Measurements from ENCODE around the gene ACER3. TPM values are rescaled to one million over a fixed set of nuclear protein-coding genes. Genes with fewer than 3 reads are reported as not detected.

ACER3 gene
- total and polyA plus RNA-seq, 2 experiments from 2014 or later = 6.2 to 26.5 TPM

DNA sequence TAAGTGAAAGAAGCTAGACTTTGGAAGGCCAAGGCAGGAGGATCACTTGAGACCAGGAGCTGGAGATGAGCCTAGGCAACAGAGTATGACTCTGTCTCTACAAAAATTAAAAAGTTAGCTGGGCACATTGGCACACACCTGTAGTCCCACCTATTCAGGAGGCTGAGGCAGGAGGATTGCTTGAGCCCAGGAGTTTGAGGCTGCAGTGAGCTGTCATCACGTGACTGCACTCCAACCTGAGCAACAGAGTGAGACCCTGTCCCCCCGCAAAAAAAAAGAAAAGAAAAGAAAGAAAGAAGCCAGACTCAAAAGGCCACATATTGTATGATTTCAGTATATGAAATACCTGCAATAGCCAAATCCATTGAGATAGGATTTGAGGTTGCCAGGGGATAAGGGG is 198.2 kb downstream of the ACER3 start (continued):
- no peak for TF ChIP-seq CTCF (conservative IDR thresholded peaks at IDR 0.05; ENCODE audit: low read depth in 2 of 2)
- no peak for TF ChIP-seq JUNB (IDR thresholded peaks at IDR 0.05; ENCODE audit: unreplicated experiment)
- no peak for TF ChIP-seq EZH2 (IDR thresholded peaks at IDR 0.05; ENCODE audit: low read depth, unreplicated experiment)
- no peak for TF ChIP-seq ZNF331 (CRISPR knock-in tag; IDR thresholded peaks at IDR 0.05; ENCODE audit: low read depth)
- TF ChIP-seq CREB1 (CRISPR knock-in tag; IDR thresholded peaks at IDR 0.05; ENCODE audit: low read depth) = no peak

- Histone ChIP-seq H3K9me2 (ENCODE audit: insufficient read depth) (no peaks in the 10 kb centered on the region), H3K36me3 (ENCODE audit: insufficient read depth) (no peaks in the 10 kb centered on the region), H3K4me1 (ENCODE audit: insufficient read depth) (0 out of 2 replicates have a peak, but pooled peaks cover 4% of the 10 kb centered on the region), H3K27me3 (ENCODE audit: insufficient read depth) (no peaks in the 10 kb centered on the region), H4K20me1 (replicated peaks; ENCODE audit: insufficient read depth) (no peaks in the 10 kb centered on the region), H2AFZ (peak overlapping the region; percentile 10; the same call in 1 of the 2 replicates), H3K4me3 (no peak overlapping the region), H3F3A (replicated peaks; ENCODE audit: low read depth) (no peaks in the 10 kb centered on the region), H3K79me2 (replicated peaks; ENCODE audit: insufficient read depth) (no peaks in the 10 kb centered on the region), H3K27ac (ENCODE audit: low read depth) (no peak overlapping the region), H3K4me2 (no peak overlapping the region)
- DNase-seq (ENCODE audit: low spot score) (no peak), ATAC-seq (no peak)
- peaks cover 5% of the 10 kb centered on the region; the same call in 2 of the 3 replicates for H3K4me1 Mint-ChIP-seq
- H3K36me3 Mint-ChIP-seq (ENCODE audit: low read depth) = no peaks in the 10 kb centered on the region
- H3K27ac Mint-ChIP-seq = no peak overlapping the region
- peaks cover 5% of the 10 kb centered on the region for H3K27me3 Mint-ChIP-seq (ENCODE audit: insufficient read depth, low read depth, poor library complexity)
- H3K9me3 Mint-ChIP-seq = peaks cover 7% of the 10 kb centered on the region; the same call in 2 of the 3 replicates
- no peak overlapping the region for H3K4me3 Mint-ChIP-seq
- TF ChIP-seq EZH2phosphoT487 (IDR thresholded peaks at IDR 0.05; ENCODE audit: unreplicated experiment) = no peak
- TF ChIP-seq NANOG (IDR thresholded peaks at IDR 0.05; ENCODE audit: borderline replicate concordance) = no peak
- TF ChIP-seq POLR2AphosphoS5 (IDR thresholded peaks at IDR 0.05; ENCODE audit: low read depth) = no peak
- TF ChIP-seq CREB1 (CRISPR knock-in tag; IDR thresholded peaks at IDR 0.05; ENCODE audit: low read depth) = no peak
- TF ChIP-seq, protein P1, sequence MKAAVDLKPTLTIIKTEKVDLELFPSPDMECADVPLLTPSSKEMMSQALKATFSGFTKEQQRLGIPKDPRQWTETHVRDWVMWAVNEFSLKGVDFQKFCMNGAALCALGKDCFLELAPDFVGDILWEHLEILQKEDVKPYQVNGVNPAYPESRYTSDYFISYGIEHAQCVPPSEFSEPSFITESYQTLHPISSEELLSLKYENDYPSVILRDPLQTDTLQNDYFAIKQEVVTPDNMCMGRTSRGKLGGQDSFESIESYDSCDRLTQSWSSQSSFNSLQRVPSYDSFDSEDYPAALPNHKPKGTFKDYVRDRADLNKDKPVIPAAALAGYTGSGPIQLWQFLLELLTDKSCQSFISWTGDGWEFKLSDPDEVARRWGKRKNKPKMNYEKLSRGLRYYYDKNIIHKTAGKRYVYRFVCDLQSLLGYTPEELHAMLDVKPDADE (IDR thresholded peaks at IDR 0.05) = no peak
- no peak for TF ChIP-seq EZH2 (IDR thresholded peaks at IDR 0.05; ENCODE audit: low read depth, unreplicated experiment)
- TF ChIP-seq, protein P2, sequence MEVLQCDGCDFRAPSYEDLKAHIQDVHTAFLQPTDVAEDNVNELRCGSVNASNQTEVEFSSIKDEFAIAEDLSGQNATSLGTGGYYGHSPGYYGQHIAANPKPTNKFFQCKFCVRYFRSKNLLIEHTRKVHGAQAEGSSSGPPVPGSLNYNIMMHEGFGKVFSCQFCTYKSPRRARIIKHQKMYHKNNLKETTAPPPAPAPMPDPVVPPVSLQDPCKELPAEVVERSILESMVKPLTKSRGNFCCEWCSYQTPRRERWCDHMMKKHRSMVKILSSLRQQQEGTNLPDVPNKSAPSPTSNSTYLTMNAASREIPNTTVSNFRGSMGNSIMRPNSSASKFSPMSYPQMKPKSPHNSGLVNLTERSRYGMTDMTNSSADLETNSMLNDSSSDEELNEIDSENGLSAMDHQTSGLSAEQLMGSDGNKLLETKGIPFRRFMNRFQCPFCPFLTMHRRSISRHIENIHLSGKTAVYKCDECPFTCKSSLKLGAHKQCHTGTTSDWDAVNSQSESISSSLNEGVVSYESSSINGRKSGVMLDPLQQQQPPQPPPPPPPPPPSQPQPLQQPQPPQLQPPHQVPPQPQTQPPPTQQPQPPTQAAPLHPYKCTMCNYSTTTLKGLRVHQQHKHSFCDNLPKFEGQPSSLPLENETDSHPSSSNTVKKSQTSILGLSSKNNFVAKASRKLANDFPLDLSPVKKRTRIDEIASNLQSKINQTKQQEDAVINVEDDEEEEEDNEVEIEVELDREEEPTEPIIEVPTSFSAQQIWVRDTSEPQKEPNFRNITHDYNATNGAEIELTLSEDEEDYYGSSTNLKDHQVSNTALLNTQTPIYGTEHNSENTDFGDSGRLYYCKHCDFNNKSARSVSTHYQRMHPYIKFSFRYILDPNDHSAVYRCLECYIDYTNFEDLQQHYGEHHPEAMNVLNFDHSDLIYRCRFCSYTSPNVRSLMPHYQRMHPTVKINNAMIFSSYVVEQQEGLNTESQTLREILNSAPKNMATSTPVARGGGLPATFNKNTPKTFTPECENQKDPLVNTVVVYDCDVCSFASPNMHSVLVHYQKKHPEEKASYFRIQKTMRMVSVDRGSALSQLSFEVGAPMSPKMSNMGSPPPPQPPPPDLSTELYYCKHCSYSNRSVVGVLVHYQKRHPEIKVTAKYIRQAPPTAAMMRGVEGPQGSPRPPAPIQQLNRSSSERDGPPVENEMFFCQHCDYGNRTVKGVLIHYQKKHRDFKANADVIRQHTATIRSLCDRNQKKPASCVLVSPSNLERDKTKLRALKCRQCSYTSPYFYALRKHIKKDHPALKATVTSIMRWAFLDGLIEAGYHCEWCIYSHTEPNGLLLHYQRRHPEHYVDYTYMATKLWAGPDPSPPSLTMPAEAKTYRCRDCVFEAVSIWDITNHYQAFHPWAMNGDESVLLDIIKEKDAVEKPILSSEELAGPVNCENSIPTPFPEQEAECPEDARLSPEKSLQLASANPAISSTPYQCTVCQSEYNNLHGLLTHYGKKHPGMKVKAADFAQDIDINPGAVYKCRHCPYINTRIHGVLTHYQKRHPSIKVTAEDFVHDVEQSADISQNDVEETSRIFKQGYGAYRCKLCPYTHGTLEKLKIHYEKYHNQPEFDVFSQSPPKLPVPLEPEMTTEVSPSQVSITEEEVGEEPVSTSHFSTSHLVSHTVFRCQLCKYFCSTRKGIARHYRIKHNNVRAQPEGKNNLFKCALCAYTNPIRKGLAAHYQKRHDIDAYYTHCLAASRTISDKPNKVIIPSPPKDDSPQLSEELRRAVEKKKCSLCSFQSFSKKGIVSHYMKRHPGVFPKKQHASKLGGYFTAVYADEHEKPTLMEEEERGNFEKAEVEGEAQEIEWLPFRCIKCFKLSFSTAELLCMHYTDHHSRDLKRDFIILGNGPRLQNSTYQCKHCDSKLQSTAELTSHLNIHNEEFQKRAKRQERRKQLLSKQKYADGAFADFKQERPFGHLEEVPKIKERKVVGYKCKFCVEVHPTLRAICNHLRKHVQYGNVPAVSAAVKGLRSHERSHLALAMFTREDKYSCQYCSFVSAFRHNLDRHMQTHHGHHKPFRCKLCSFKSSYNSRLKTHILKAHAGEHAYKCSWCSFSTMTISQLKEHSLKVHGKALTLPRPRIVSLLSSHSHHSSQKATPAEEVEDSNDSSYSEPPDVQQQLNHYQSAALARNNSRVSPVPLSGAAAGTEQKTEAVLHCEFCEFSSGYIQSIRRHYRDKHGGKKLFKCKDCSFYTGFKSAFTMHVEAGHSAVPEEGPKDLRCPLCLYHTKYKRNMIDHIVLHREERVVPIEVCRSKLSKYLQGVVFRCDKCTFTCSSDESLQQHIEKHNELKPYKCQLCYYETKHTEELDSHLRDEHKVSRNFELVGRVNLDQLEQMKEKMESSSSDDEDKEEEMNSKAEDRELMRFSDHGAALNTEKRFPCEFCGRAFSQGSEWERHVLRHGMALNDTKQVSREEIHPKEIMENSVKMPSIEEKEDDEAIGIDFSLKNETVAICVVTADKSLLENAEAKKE (CRISPR knock-in tag; IDR thresholded peaks at IDR 0.05) = no peak
- no peak for TF ChIP-seq STAT1 (IDR thresholded peaks at IDR 0.05; ENCODE audit: unreplicated experiment)
- no peak for TF ChIP-seq ZNF114 (CRISPR knock-in tag; IDR thresholded peaks at IDR 0.05)
- TF ChIP-seq ZNF331 (CRISPR knock-in tag; IDR thresholded peaks at IDR 0.05; ENCODE audit: low read depth) = no peak
- TF ChIP-seq, protein P3, sequence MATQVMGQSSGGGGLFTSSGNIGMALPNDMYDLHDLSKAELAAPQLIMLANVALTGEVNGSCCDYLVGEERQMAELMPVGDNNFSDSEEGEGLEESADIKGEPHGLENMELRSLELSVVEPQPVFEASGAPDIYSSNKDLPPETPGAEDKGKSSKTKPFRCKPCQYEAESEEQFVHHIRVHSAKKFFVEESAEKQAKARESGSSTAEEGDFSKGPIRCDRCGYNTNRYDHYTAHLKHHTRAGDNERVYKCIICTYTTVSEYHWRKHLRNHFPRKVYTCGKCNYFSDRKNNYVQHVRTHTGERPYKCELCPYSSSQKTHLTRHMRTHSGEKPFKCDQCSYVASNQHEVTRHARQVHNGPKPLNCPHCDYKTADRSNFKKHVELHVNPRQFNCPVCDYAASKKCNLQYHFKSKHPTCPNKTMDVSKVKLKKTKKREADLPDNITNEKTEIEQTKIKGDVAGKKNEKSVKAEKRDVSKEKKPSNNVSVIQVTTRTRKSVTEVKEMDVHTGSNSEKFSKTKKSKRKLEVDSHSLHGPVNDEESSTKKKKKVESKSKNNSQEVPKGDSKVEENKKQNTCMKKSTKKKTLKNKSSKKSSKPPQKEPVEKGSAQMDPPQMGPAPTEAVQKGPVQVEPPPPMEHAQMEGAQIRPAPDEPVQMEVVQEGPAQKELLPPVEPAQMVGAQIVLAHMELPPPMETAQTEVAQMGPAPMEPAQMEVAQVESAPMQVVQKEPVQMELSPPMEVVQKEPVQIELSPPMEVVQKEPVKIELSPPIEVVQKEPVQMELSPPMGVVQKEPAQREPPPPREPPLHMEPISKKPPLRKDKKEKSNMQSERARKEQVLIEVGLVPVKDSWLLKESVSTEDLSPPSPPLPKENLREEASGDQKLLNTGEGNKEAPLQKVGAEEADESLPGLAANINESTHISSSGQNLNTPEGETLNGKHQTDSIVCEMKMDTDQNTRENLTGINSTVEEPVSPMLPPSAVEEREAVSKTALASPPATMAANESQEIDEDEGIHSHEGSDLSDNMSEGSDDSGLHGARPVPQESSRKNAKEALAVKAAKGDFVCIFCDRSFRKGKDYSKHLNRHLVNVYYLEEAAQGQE (IDR thresholded peaks at IDR 0.05; ENCODE audit: unreplicated experiment) = no peak
These were observed 199.1 kb downstream of the ACER3 start for GRCh38 chr11:77059806-77060205.
